PC-9 (cell line): ENCODE measurements around the gene BRINP2. TPM values are rescaled to one million over a fixed set of nuclear protein-coding genes. Genes with fewer than 3 reads are reported as not detected.

Experiments used
- BruUV-seq: library from RNA; stranded (reverse); fragments of 400-500 nt; replicated peaks from 2 replicates; lab custom pipeline; 2021; lab: Mats Ljungman, UMichigan
- CTCF ChIA-PET: fragments of 300-600 bp; sonication (Branson Sonifier 250); formaldehyde crosslinking; loops from one replicate; lab custom pipeline; 2022; ENCODE audit warnings: antibody characterized with exemption; lab: Charles Lee
- POLR2A ChIA-PET: fragments of 300-600 bp; sonication (Branson Sonifier 250); formaldehyde crosslinking; loops from one replicate; lab custom pipeline; 2022; ENCODE audit warnings: antibody characterized with exemption; ENCODE audit not compliant: unreplicated experiment; lab: Charles Lee
- DNase-seq, 2 experiments: peaks; one replicate each; pipeline versions ENCODE4 v3.0.0 to v3.0.0-alpha.2; 2015 to 2022; ENCODE audit warnings: mixed read lengths in 1 of 2
- H2AFZ ChIP-seq: fragments of 200-600 bp; sonication (generic); 2 replicates; pipeline ENCODE4 v1.8.1; 2017; ENCODE audit warnings: antibody characterized with exemption
- H3F3A ChIP-seq: fragments of 200-600 bp; sonication (generic); 2 replicates; pipeline ENCODE4 v1.8.1; 2017; ENCODE audit warnings: antibody characterized with exemption, mild to moderate bottlenecking, low read depth; ENCODE audit not compliant: insufficient read depth
- H3K27ac ChIP-seq: fragments of 200-600 bp; sonication (generic); 2 replicates; pipeline ENCODE4 v1.6.1; 2016; ENCODE audit warnings: mixed run types
- H3K27me3 ChIP-seq: fragments of 200-600 bp; sonication (generic); 2 replicates; pipeline ENCODE4 v1.6.1; 2016; ENCODE audit warnings: low read depth, mixed run types; ENCODE audit not compliant: insufficient read depth
- H3K36me3 ChIP-seq: fragments of 200-600 bp; sonication (generic); 2 replicates; pipeline ENCODE4 v1.6.1; 2016; ENCODE audit warnings: low read depth, mixed run types
- H3K4me1 ChIP-seq: fragments of 200-600 bp; sonication (generic); replicated peaks from 2 replicates; pipeline ENCODE4 v1.6.1; 2016; ENCODE audit warnings: mixed run types; ENCODE audit not compliant: insufficient read depth
- H3K4me2 ChIP-seq: fragments of 200-600 bp; sonication (generic); 2 replicates; pipeline ENCODE4 v1.6.1; 2017; ENCODE audit warnings: mixed run types
- H3K4me3 ChIP-seq: fragments of 200-600 bp; sonication (generic); 2 replicates; pipeline ENCODE4 v1.6.1; 2016; ENCODE audit warnings: mixed run types
- H3K79me2 ChIP-seq: fragments of 200-600 bp; sonication (generic); 2 replicates; pipeline ENCODE4 v1.6.1; 2017; ENCODE audit warnings: low read depth, mixed run types
- H3K9me2 ChIP-seq: fragments of 200-600 bp; sonication (generic); 2 replicates; pipeline ENCODE4 v1.8.1; 2017; ENCODE audit warnings: mild to moderate bottlenecking; ENCODE audit not compliant: insufficient read depth
- H3K9me3 ChIP-seq: fragments of 200-600 bp; sonication (generic); 2 replicates; pipeline ENCODE4 v1.8.1; 2016; ENCODE audit warnings: low read depth; ENCODE audit not compliant: insufficient read depth
- H4K20me1 ChIP-seq: fragments of 200-600 bp; sonication (generic); 2 replicates; pipeline ENCODE4 v1.8.1; 2017; ENCODE audit not compliant: insufficient read depth
- EZH2 ChIP-seq: fragments of 200-600 bp; sonication (generic); IDR thresholded peaks from 2 replicates; pipeline ENCODE4 v1.8.0; 2017; ENCODE audit warnings: antibody characterized with exemption, low read depth
- intact Hi-C: fragments of 100-400 bp; cut with micrococcal nuclease; formaldehyde crosslinking; loops from one replicate; pipeline ENCODE4 v1.10.0; 2022; ENCODE audit not compliant: unreplicated experiment
- total RNA-seq: library from RNA; stranded (reverse); gene quantifications from 2 replicates; pipeline ENCODE4 v1.2.3, GENCODE V29; 2021
- TF ChIP-seq, protein P1 (sequence below): fragments of 200-600 bp; sonication (generic); conservative IDR thresholded peaks from 2 replicates; pipeline ENCODE4 v1.6.1; 2017; ENCODE audit warnings: mixed run types, antibody characterized with exemption, mild to moderate bottlenecking, moderate library complexity

BRINP2 gene
- total RNA-seq, 1 experiment from 2014 or later: not detected

DNA sequence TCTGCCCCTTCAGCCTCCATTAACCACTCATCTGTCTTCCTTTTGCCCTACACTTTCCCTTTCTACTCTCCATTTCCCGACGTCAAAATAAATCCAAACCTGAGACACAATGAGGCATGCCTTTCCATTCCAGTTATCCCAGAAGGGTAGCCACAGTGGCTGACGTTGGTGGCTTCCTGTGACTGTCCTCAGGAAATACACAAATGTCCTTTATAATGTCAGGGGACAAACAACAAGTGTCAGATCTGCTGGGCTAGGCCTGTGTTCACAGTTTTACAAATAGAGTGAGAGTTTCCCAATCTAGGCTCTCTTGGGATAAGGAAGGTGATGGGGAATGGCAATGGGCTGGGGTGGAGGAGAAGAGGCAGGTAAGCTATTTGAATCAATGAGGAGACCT lies 135.3 kb downstream of the BRINP2 start:
- BruUV-seq: no TSS peak
- intact Hi-C loops: no loop called here
- H3K4me2 ChIP-seq: no peak overlapping the region
- no peaks in the 10 kb centered on the region for H3K4me1 ChIP-seq
- H3K79me2 ChIP-seq: no peaks in the 10 kb centered on the region
- H3K27me3 ChIP-seq: no peaks in the 10 kb centered on the region
- TF ChIP-seq EZH2: no peak
- TF ChIP-seq, protein P1, sequence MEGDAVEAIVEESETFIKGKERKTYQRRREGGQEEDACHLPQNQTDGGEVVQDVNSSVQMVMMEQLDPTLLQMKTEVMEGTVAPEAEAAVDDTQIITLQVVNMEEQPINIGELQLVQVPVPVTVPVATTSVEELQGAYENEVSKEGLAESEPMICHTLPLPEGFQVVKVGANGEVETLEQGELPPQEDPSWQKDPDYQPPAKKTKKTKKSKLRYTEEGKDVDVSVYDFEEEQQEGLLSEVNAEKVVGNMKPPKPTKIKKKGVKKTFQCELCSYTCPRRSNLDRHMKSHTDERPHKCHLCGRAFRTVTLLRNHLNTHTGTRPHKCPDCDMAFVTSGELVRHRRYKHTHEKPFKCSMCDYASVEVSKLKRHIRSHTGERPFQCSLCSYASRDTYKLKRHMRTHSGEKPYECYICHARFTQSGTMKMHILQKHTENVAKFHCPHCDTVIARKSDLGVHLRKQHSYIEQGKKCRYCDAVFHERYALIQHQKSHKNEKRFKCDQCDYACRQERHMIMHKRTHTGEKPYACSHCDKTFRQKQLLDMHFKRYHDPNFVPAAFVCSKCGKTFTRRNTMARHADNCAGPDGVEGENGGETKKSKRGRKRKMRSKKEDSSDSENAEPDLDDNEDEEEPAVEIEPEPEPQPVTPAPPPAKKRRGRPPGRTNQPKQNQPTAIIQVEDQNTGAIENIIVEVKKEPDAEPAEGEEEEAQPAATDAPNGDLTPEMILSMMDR: no peak
- H4K20me1 ChIP-seq: no peaks in the 10 kb centered on the region
- no peak overlapping the region for H2AFZ ChIP-seq
- H3K36me3 ChIP-seq: no peaks in the 10 kb centered on the region
- ChIA-PET CTCF (interaction anchor here (0.5 kb wide), 1 partner anchor 933 kb away, joined by 3 read pairs; no protein-coding TSS in a partner anchor), POLR2A (no interaction called here)
- H3F3A ChIP-seq: no peaks in the 10 kb centered on the region
- DNase-seq: no peak
- no peak overlapping the region for H3K4me3 ChIP-seq
- no peak overlapping the region for H3K27ac ChIP-seq
- no peaks in the 10 kb centered on the region for H3K9me3 ChIP-seq
- H3K9me2 ChIP-seq: no peaks in the 10 kb centered on the region

DNA sequence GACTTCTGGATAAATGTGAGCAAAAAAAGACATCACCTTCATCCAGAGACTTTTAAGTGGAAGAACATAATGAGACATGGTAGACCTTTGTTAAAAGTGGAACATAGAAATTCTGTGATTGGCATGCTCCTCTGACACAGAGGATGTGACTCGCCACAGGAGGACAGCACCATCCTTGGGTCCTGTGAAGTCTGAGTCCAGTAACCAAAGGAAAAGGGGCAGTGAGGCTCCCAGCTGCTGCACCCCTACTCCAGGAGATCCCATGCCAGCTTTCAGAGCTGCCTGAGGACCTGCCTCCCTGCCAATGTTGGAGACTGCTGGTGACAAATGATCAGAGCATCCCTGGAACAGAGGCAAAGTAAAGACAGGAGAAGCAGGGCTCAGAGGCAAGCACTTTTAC lies 136.2 kb downstream of the BRINP2 start:
- H2AFZ ChIP-seq: no peak overlapping the region
- H3F3A ChIP-seq: no peaks in the 10 kb centered on the region
- H3K4me2 ChIP-seq: no peak overlapping the region
- no peaks in the 10 kb centered on the region for H3K4me1 ChIP-seq
- no peaks in the 10 kb centered on the region for H3K27me3 ChIP-seq
- H4K20me1 ChIP-seq: no peaks in the 10 kb centered on the region
- H3K27ac ChIP-seq: no peak overlapping the region
- BruUV-seq: no TSS peak
- DNase-seq: no peak
- no peaks in the 10 kb centered on the region for H3K79me2 ChIP-seq
- no peak overlapping the region for H3K4me3 ChIP-seq
- CTCF ChIA-PET: no interaction called here
- TF ChIP-seq, protein P1: no peak
- no peak for TF ChIP-seq EZH2
- POLR2A ChIA-PET: no interaction called here
- intact Hi-C loops: no loop called here
- no peaks in the 10 kb centered on the region for H3K9me2 ChIP-seq
- H3K36me3 ChIP-seq: no peaks in the 10 kb centered on the region
- no peaks in the 10 kb centered on the region for H3K9me3 ChIP-seq

DNA sequence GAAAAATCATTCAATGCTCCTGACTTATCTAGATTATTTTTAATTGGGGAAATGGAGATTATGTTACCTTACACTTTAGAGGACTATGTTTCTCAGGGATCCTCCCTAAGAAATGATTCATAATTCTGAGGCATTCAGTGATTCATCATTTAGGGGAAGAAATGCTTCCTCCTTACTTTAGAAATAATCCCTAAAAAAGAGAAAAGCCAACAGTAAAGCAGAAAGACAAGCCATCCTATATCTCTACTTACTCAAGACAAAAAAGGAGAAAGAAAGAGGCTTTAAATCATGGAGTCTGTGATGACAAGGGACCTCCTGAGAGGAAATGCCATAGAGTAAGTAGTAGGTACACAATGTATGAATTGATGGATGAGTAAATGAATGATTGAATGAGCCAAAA lies 137.0 kb downstream of the BRINP2 start:
- intact Hi-C loops: no loop called here
- H3K79me2 ChIP-seq: no peaks in the 10 kb centered on the region
- H3F3A ChIP-seq: no peaks in the 10 kb centered on the region
- H3K4me2 ChIP-seq: no peak overlapping the region
- no TSS peak for BruUV-seq
- H3K27ac ChIP-seq: no peak overlapping the region
- H3K9me2 ChIP-seq: no peaks in the 10 kb centered on the region
- ChIA-PET POLR2A (no interaction called here), CTCF (no interaction called here)
- H3K4me1 ChIP-seq: no peaks in the 10 kb centered on the region
- H3K4me3 ChIP-seq: no peak overlapping the region
- no peak for DNase-seq
- no peaks in the 10 kb centered on the region for H4K20me1 ChIP-seq
- H3K27me3 ChIP-seq: no peaks in the 10 kb centered on the region
- H3K9me3 ChIP-seq: no peaks in the 10 kb centered on the region
- no peaks in the 10 kb centered on the region for H3K36me3 ChIP-seq
- H2AFZ ChIP-seq: no peak overlapping the region
- TF ChIP-seq EZH2: no peak
- TF ChIP-seq, protein P1: no peak
